Myocyte (in vitro differentiated cells): Measurements from ENCODE around the gene ERBB2. TPM values are rescaled to one million over a fixed set of nuclear protein-coding genes. Genes with fewer than 3 reads are reported as not detected.
"Not testable (repeated sequence)": the region's sequence is repeated elsewhere in the genome, so short reads cannot be mapped to it uniquely, and the experiment has no call there.

Experiments
- DNase-seq: peaks from one replicate; pipeline ENCODE4 v3.0.0-alpha.2; 2012; ENCODE audit warnings: low read depth
- total RNA-seq: library from RNA; depleted of rRNA; stranded (reverse); fragments of >200 nt; gene quantifications from 2 replicates; pipeline ENCODE4 v1.2.3, GENCODE V29; 2014

The ERBB2 gene
- total RNA-seq, 1 donor from 2014 or later = 87.4 TPM

DNA sequence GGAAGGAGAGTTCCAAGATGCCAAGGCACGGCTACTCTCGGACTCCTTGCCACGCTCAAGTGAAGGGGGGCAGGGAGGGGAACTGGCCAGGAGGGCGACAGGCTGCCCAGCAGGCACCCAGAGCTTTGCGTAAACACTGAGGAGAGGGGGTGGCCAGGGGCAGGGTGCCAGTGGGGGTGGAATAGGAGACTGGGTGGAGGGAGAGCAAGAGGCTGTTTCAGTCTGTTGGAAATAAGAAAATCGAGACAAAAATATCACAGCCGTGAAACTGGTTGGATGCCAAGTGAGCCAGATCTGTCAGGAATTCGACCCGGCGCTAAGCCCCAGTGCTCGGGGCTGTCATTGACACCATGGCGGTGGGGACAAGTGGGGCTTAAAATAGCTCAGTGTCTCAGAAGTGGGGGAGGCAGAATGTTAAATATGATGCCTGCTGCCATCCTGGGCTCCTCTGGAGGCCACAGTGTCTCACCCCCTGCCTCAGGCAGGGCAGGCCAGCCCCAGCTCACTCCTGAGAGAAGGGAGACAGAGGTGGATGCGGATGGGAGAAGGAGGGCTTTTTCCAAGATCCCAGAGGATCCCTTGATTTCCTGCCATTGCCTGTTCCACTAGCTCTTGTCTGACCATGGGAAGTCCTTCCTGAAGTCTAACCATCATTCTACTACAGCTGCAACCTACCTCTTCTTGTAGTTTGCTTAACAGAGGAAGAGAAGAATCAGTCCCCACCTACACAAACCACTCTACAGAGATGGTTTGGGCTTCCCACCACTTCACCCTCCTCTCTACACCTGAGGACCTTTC, 22.1 kb upstream of the ERBB2 start:
- peak; percentile 93 for DNase-seq

- DNase-seq = no peak
Observed at GRCh38 chr17:39678340-39679116, 21.3 kb upstream of the ERBB2 start.

DNA sequence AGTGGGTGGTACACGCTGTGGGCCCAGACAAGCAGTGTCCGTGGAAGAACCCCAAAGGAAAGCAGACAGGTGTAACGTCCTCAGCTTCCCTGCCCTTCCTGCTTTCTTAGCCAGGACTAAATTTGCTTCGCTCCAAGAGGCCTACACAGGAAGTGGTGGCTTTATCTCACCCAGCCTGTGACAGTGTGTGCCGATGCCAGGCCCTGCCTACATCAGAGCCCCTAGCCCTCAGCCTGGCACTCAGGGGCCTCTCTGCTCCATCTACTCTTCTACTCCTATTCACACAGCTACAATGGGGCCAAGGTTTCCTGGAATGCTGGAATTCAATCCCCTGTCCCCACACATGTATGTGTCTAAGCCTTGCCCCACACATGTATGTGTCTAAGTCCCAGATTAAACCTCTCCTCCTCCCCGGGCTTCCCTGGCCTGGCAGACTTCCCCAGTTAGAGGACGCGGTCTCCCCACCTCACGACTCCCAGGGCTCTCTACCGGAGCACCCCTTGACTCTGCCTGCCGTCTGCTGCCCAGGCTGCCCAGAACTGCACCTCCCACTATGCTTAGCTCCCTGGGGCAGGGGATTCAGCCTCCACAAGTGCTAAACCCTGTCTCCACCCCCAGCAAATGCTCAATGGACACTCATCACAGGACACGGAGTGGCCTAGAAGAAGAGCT, 20.2 kb upstream of the ERBB2 start:
- no peak for DNase-seq

- DNase-seq = no peak
Observed at GRCh38 chr17:39683295-39683939, 16.4 kb upstream of the ERBB2 start.

GRCh38 chr17:39684369-39685192, 15.3 kb upstream of the ERBB2 start:
- no peak for DNase-seq

DNA sequence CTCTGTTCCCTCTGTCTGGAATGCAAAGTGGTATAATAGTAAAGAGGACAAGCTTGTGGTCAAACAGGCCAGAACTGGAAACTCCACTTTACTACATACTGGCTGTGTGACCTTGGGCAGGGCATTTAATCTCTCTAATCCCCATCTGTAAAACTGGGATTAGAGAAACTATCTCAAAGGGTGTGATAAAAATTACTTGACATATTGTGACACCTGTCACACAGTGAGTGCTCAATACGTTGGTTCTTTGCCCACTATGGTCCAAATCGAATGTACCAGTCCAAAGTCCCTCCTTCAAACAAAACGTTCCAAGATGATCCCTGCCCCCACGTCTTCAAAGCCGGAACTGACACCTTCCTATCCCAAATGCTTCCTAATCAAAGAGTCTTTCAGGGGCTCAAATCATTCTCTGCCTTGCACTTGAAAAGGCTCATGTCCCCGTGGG, 12.7 kb upstream of the ERBB2 start:
- DNase-seq = no peak

DNA sequence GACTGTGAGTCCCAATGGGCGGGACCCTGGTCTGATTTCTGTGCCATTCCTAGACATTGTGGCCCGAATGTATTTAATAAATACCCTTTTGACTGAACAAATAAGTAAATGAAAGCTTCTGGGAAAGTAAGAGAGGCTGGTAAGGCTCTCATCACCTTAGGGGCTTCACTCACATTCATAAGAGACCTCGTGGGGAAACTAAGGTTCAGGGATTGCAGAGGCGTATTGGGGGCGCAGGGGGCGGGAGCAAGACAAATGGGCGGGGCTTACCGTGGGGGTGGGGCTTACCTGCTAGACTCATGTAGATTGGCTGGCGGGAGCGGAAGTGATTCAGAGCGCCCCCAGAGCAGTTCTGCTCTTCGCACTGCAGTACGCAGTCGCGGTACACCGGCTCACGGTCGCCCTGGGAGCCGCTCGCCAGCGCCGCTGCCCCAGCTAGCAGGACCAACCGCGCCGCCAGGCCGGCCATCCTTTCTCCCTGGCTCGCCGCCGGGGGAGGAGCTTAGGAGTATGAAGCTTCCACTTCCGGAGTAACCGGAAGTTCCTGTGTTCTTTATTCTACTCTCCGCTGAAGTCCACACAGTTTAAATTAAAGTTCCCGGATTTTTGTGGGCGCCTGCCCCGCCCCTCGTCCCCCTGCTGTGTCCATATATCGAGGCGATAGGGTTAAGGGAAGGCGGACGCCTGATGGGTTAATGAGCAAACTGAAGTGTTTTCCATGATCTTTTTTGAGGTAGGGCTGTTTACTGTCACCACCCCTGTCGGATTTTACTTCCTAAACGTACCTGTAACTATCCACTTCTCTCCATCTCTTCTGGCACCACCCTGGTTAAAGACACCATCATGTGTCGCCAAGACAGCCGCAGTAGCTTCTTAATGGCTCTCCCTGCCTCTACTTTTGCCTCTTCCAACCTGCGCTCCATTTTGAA, 12.1 kb upstream of the ERBB2 start, which contains the start of gene PGAP3:
PGAP3 (minus strand) TSS at position 512 of the 929 bp plus-strand sequence; CDS start at position 469, 43 bp downstream.
- DNase-seq = peak; percentile 92

DNA sequence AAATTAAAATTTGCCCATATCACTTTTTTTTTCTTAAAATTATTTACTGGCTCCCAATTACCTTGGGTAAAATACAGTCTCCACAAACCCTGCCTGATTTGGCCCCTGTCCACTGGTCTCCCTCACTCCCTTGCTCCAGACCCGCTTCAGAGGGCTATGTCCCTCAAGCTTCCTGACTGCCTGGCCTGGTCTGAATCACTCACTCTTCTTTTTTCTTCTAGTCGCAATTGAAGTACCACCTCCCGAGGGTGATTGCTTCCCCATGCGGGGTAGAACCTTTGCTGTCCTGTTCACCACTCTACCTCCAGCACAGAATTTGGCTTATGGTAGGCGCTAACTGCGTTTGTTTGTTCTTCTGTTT, 11.4 kb upstream of the ERBB2 start:
- DNase-seq = no peak

DNA sequence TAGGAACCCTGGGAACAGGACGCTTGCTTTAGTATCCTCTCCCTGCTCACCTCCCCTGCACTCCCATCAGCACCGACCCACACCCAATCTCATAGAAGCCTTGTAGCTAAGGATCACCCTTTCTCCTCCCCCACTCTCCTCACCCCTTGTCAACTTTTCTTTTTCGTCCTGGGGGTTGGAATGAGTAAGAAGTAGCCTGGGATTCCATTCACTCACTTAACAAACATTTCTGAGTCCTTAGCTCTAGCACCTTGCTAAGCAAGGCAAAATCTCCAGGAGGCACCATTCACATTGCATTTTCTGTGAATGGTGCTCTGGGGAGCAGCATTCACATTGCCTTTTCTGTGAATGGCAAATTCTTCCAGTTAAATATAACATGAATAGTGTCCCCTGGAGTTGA, 10.9 kb upstream of the ERBB2 start:
- no peak for DNase-seq

DNA sequence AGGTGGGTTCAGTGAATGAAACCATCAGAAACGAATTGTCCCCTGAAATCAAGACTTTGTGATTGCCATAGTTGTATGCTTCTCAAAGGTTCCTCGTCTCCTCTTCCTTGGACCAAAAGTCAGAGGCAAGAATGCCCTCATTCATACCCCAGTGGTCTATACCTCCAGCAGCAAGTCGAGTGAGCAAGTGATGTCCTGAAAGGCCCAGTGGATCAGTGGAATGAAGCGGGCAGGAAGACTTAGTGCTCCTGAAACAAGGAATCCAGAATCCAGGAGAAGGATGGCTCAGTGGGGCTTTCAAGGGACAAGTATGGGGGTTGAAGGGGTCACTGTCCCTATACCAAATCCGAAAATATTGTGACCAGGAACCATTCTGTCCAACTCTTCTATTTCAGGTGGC, 5.3 kb upstream of the ERBB2 start:
- DNase-seq = no peak

GRCh38 chr17:39695089-39695474, 4.8 kb upstream of the ERBB2 start:
- no peak for DNase-seq

DNA sequence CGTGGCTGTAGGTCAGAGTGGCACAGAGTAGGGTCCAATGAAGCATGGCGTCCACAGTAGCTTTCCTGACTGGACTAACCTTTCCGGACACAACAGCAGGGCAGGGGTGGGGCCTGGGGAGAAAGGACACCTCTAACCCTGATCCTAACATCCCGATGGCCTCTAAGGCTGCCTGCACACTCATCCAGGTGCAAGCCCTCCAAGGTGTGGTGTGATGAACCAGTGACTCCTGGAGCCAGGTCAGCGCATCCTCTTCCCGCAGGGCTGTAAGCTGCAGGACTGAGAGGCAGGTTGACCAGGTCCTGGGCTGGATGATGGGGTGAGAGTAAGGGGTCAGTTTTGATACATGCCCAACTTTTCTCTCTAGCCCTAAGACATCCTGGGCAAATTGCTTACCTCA, 3.1 kb upstream of the ERBB2 start:
- DNase-seq = no peak

GRCh38 chr17:39697961-39698360, 1.9 kb upstream of the ERBB2 start:
- no peak for DNase-seq

DNA sequence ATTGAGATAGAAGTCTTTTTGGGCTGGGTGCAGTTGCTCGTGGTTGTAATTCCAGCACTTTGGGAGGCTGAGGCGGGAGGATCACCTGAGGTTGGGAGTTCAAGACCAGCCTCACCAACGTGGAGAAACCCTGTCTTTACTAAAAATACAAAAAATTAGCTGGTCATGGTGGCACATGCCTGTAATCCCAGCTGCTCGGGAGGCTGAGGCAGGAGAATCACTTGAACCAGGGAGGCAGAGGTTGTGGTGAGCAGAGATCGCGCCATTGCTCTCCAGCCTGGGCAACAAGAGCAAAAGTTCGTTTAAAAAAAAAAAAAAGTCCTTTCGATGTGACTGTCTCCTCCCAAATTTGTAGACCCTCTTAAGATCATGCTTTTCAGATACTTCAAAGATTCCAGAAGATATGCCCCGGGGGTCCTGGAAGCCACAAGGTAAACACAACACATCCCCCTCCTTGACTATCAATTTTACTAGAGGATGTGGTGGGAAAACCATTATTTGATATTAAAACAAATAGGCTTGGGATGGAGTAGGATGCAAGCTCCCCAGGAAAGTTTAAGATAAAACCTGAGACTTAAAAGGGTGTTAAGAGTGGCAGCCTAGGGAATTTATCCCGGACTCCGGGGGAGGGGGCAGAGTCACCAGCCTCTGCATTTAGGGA, 577 bp upstream of the ERBB2 start:
- not testable (repeated sequence) for DNase-seq

DNA sequence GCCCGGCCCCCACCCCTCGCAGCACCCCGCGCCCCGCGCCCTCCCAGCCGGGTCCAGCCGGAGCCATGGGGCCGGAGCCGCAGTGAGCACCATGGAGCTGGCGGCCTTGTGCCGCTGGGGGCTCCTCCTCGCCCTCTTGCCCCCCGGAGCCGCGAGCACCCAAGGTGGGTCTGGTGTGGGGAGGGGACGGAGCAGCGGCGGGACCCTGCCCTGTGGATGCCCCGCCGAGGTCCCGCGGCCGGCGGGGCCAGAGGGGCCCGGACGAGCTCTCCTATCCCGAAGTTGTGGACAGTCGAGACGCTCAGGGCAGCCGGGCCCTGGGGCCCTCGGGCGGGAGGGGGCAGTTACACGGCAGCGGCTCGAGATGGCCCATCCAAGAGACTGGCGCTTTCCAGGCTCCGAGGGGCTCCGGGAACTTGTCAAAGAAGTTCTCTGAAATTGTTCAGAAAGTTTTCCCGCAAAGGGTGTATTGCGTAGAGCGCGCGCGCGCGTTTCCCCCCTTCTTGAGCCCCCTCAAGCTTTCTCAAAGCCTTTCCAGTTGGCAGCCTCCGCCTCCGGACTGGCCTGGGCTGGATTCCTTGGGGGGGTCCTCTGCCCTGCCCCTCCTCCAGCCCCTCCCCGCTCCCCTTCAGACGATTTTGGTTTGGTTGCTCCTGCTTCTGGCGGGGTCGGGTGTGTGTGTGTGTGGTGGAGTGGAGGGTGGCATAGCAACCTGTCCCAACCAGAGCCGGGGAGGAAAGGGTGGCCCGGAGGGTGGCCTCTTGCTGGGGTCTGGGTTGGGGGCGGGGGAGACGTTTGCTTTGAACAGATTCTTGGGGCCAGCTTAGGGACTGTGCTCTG, 504 bp downstream of the ERBB2 start:
- peak; percentile 43 for DNase-seq

- no peak for DNase-seq
Observed at GRCh38 chr17:39701012-39701783, 1.3 kb downstream of the ERBB2 start.

DNA sequence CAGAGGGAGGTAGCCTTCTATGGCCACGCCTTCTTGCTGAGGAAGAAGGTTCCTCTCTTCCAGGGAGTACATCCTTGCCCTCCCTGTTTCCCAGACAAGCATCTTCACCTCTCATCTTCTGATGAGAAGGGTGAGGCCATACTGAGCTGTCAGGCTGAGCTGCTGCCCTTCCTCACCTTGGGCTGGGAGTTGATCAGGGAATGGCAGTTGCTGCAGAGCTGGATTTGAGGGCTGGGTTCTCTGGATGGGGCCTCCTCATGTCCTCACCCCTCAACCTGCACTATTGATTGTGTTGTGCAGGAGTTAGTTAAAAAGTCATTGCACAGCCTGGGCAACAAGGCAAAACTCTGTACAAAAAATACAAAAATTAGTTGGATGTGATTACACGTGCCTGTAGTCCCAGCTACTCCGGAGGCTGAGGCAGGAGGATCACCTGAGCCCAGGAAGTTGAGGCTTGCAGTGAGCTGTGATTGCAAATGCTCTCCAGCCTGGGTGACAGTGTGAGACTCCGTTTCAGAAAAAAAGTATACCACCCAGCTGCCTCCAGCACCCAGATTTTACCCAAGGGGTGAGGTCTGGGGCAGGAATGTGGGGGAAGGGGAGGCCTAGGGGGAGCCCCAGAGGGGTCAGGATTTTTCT, 2.0 kb downstream of the ERBB2 start:
- no peak for DNase-seq
